HG02798 (cell line): ENCODE results near the gene TTBK1.
"Not testable (repeated sequence)": the region's sequence is repeated elsewhere in the genome, so short reads cannot be mapped to it uniquely, and the experiment has no call there.

ENCODE experiments used
- ATAC-seq: cut with Tn5 transposase; IDR thresholded peaks from one replicate; pipeline ENCODE4 v1.9.1; 2021; ENCODE audit warnings: mild to moderate bottlenecking; ENCODE audit not compliant: unreplicated experiment, poor library complexity

The TTBK1 gene

GRCh38 chr6:43299338-43300293 lies 56.3 kb downstream of the TTBK1 start:
- no peak for ATAC-seq

- ATAC-seq: no peak
Observed at GRCh38 chr6:43301081-43301870, 58.0 kb downstream of the TTBK1 start.

- ATAC-seq: no peak
Observed at GRCh38 chr6:43302126-43302525, 58.8 kb downstream of the TTBK1 start.

GRCh38 chr6:43303006-43303405 lies 59.7 kb downstream of the TTBK1 start:
- not testable (repeated sequence) for ATAC-seq

GRCh38 chr6:43303751-43304331 lies 60.6 kb downstream of the TTBK1 start:
- ATAC-seq: no peak

- no peak for ATAC-seq
Observed at GRCh38 chr6:43304361-43304760, 61.1 kb downstream of the TTBK1 start.

GRCh38 chr6:43304882-43305281 lies 61.6 kb downstream of the TTBK1 start:
- no peak for ATAC-seq

GRCh38 chr6:43306086-43306485 lies 62.8 kb downstream of the TTBK1 start:
- ATAC-seq: no peak

GRCh38 chr6:43307451-43308100 lies 64.3 kb downstream of the TTBK1 start:
- ATAC-seq: no peak

GRCh38 chr6:43308101-43308989 lies 65.1 kb downstream of the TTBK1 start, which contains the start of gene CRIP3:
Gene CRIP3 (minus strand): TSS chr6:43308826. CDS start chr6:43308792, 34 bp downstream.
- peak; percentile 64 for ATAC-seq

- ATAC-seq: no peak
Observed at GRCh38 chr6:43308990-43309477, 65.8 kb downstream of the TTBK1 start.

- no peak for ATAC-seq
Observed at GRCh38 chr6:43310134-43310533, 66.9 kb downstream of the TTBK1 start.

- no peak for ATAC-seq
Observed at GRCh38 chr6:43310624-43311023, 67.3 kb downstream of the TTBK1 start.

- no peak for ATAC-seq
Observed at GRCh38 chr6:43311666-43312065, 68.4 kb downstream of the TTBK1 start.

- ATAC-seq: no peak
Observed at GRCh38 chr6:43313813-43314212, 70.5 kb downstream of the TTBK1 start.

GRCh38 chr6:43318011-43318410 lies 74.7 kb downstream of the TTBK1 start:
- no peak for ATAC-seq

GRCh38 chr6:43325876-43326275 lies 82.6 kb downstream of the TTBK1 start:
- ATAC-seq: no peak

GRCh38 chr6:43328528-43328927 lies 85.2 kb downstream of the TTBK1 start:
- ATAC-seq: no peak

GRCh38 chr6:43331470-43331869 lies 88.2 kb downstream of the TTBK1 start:
- no peak for ATAC-seq
